DMS153 (cell line): Measurements from ENCODE around the gene ADK.
"Not testable (repeated sequence)": the region's sequence is repeated elsewhere in the genome, so short reads cannot be mapped to it uniquely, and the experiment has no call there.

Experiments
- DNase-seq: peaks from one replicate; lab custom pipeline; 2025; lab: John Stamatoyannopoulos, UW

ADK gene

GRCh38 chr10:74145133-74145532, 5.9 kb upstream of the ADK start:
- DNase-seq: no peak

GRCh38 chr10:74146980-74147379, 4.0 kb upstream of the ADK start:
- DNase-seq: not testable (repeated sequence)

GRCh38 chr10:74150204-74150989, 624 bp upstream of the ADK start, which contains the start of gene AP3M1:
AP3M1 (minus strand) TSS chr10:74150828; CDS start chr10:74138379, 12,449 bp downstream.
- DNase-seq: peak; percentile 89

- no peak for DNase-seq
These were observed 1.1 kb downstream of the ADK start for GRCh38 chr10:74151879-74152722.

GRCh38 chr10:74153123-74153522, 2.1 kb downstream of the ADK start:
- no peak for DNase-seq

- no peak for DNase-seq
These were observed 2.7 kb downstream of the ADK start for GRCh38 chr10:74153676-74154075.

- no peak for DNase-seq
These were observed 5.9 kb downstream of the ADK start for GRCh38 chr10:74156919-74157289.

GRCh38 chr10:74160013-74160412, 9.0 kb downstream of the ADK start:
- DNase-seq: no peak

GRCh38 chr10:74163319-74164068, 12.5 kb downstream of the ADK start:
- DNase-seq: no peak

- DNase-seq: no peak
These were observed 13.9 kb downstream of the ADK start for GRCh38 chr10:74164716-74165529.

GRCh38 chr10:74165530-74165901, 14.5 kb downstream of the ADK start:
- no peak for DNase-seq

GRCh38 chr10:74167443-74167842, 16.4 kb downstream of the ADK start:
- no peak for DNase-seq

GRCh38 chr10:74171625-74172024, 20.6 kb downstream of the ADK start:
- no peak for DNase-seq

GRCh38 chr10:74174521-74174920, 23.5 kb downstream of the ADK start:
- DNase-seq: no peak

- no peak for DNase-seq
These were observed 24.7 kb downstream of the ADK start for GRCh38 chr10:74175510-74176379.

GRCh38 chr10:74176380-74177139, 25.5 kb downstream of the ADK start:
- DNase-seq: peak; percentile 92

GRCh38 chr10:74177140-74177677, 26.2 kb downstream of the ADK start:
- DNase-seq: no peak

- no peak for DNase-seq
These were observed 27.2 kb downstream of the ADK start for GRCh38 chr10:74178042-74178791.
